Muscle layer of colon (tissue), 2 donors: ENCODE measurements around the gene ZNF793.
A peak's percentile ranks its signal among the peaks of the same experiment; 100 is the strongest.

Experiments used
- H3K27ac ChIP-seq: one replicate; pipeline ENCODE4 v1.7.0; 2013; ENCODE audit warnings: low read depth, mild to moderate bottlenecking, low read length, moderate library complexity
- H3K27me3 ChIP-seq, 2 donors: one replicate each; pipeline ENCODE4 v1.7.0; 2013; ENCODE audit warnings: low read length in 2 of 2, mild to moderate bottlenecking in 2 of 2; ENCODE audit not compliant: insufficient read depth in 2 of 2, control insufficient read depth in 1 of 2
- H3K36me3 ChIP-seq: one replicate; pipeline ENCODE4 v1.7.0; 2013; ENCODE audit warnings: mild to moderate bottlenecking, low read length; ENCODE audit not compliant: insufficient read depth
- H3K4me1 ChIP-seq: one replicate; pipeline ENCODE4 v1.7.0; 2013; ENCODE audit warnings: mild to moderate bottlenecking, low read length; ENCODE audit not compliant: insufficient read depth
- H3K4me3 ChIP-seq, 2 donors: one replicate each; pipeline ENCODE4 v1.7.0; 2013; ENCODE audit warnings: low read length in 2 of 2, low read depth in 1 of 2, mild to moderate bottlenecking in 1 of 2, moderate library complexity in 1 of 2
- H3K9ac ChIP-seq: one replicate; pipeline ENCODE4 v1.7.0; 2013; ENCODE audit warnings: low read length
- H3K9me3 ChIP-seq: one replicate; pipeline ENCODE4 v1.7.0; 2013; ENCODE audit warnings: mild to moderate bottlenecking, low read length
- donor health status: abdominal sarcoma.
- donor health status: Adenocarcinoma of cecum.

ZNF793 gene

DNA sequence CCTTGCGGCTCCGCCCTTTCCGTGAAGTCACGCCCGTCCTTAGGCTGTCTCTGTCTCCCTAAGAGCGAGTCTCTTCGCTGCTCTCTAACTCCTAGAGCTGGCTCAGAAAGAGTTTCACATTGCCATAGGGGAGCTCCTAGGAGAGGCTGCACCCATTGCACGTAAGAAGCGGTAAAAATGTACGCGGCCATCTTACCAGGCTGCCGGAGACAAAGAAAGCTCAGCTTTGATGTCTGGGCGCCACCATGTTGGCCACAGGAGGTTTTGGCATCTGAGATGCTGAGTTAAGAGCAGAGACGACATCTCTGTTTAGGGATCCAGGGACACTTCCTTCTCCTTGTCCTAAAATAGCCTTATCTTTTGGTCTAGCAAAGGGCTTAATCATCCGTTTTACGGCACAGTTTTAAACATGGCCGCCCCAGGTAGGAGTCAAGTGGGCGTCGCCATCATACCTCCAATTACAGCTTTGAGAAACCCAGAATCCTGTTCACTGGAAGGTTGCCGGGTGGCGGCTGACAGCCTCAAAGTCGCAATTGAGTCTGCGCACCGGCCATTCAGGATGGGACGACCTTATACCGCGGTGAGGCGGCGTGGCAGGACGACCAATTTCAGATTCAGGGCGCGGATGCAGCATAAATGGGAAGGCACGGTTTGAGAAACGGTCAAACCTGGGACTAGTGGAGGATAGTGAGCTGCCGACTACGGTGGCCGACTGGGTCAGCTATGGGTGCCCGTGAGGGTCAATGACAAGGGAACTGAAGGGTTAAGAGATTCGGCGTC, at the start of gene ZNF793:
Gene ZNF793 (plus strand): TSS at position 553 of the 780 bp plus-strand sequence. CDS start 16,501 bp downstream, outside the sequence.
- H3K4me1 ChIP-seq = peaks cover 16% of the 10 kb centered on the region
- H3K27me3 ChIP-seq = no peaks in the 10 kb centered on the region
- H3K36me3 ChIP-seq = no peaks in the 10 kb centered on the region
- H3K9ac ChIP-seq = peak within 1 kb of the TSS; percentile 85
- H3K4me3 ChIP-seq = peak within 1 kb of the TSS; percentile 95
- H3K9me3 ChIP-seq = no peaks in the 10 kb centered on the region
- H3K27ac ChIP-seq = peak within 1 kb of the TSS; percentile 95

DNA sequence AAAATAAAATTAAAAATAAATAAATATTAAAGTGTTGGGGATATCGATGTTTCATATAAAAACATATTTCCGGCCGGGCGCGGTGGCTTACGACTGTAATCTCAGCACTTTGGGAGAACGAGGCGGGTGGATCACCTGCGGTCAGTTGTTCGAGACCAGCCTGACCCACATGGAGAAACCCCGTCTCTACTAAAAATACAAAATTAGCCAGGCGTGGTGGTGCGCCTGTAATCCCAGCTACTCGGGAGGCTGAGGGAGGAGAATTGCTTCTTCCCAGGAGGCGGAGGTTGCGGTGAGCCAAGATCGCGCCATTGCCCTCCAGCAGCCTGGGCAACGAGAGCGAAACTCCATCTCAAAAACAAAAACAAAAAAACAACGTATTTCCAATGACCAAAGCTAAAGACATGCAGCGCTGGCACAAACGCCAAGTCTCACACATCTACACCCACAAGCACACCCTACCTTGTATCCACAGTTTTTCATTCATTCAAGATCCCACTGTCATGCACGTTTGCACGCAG, 40.4 kb upstream of the ZNF793 start:
- Histone ChIP-seq H3K9me3 (no peaks in the 10 kb centered on the region), H3K36me3 (peaks cover 30% of the 10 kb centered on the region), H3K9ac (peak overlapping the region; percentile 68), H3K4me3 (peak overlapping the region; percentile 75 to 89), H3K4me1 (peaks cover 20% of the 10 kb centered on the region), H3K27me3 (no peaks in the 10 kb centered on the region), H3K27ac (peak overlapping the region; percentile 92)

DNA sequence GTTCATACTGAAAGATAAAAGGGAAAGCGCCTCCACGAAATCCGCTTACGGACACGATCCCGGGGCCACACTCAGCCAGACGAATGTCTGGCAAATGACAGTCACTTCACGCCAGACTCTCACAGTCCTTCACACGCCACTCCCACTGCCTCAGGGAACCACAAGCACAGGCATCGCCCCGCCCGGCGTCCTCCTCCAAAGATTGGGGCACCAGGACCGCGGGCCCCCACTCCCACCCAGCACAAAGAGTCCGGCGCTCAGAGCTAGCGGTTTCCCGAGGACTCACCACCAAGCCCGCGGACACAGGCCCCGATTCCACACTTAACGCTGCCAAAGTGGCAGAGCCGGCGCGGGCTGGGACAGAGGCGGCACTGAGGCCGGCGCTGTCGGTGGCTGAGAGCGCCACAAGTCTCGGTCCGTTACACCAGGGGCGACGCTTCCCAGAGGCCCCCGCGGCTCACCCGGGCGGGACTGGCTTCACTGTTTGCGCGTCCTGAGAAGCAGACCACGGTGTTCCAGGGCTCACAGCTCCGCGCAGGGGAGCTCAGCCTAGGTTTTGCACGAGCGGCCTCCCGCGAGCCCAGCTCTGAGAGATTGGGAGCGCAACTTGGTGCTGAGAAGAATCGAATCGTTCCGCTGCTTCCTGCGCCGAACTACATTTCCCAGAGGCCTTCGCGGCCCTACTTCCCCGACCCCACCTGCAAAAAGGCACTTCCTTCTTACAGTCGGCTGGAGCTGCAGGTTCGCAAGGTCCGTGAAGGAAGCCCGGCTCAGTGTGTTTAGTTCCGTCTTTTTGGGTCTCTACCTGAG, 39.7 kb upstream of the ZNF793 start, which contains the start of gene ZNF569:
Gene ZNF569 (minus strand): TSS at position 647 of the 810 bp plus-strand sequence. CDS start 22,523 bp downstream, outside the sequence.
- Histone ChIP-seq H3K4me3 (peak within 1 kb of the TSS; percentile 75 to 89), H3K27ac (peak within 1 kb of the TSS; percentile 92), H3K27me3 (no peaks in the 10 kb centered on the region), H3K9ac (peak within 1 kb of the TSS; percentile 68), H3K36me3 (peaks cover 26% of the 10 kb centered on the region), H3K9me3 (no peaks in the 10 kb centered on the region), H3K4me1 (peaks cover 20% of the 10 kb centered on the region)

DNA sequence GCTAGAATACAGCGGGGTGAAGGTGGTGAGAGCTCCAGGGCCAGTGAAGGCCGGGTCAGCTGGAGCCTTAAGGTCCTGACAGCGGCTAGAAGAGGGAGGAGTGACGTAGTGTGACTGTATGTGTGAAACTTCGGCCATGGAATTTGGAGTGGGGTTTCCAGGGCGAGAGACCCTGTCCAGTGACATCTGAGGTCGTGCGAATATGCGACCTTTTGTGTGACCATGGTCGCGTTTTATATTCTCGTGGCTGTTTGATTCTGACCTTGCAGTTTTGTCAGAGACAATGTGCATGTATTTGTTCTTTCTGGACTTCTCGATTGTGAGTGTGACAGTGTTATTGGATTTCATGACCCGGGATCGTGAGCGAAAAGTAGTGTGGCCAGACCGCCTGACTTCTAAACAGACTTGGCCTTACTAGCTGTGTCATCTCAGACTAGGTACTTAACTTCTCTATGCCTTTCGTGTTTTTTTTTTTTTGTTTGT, 39.1 kb upstream of the ZNF793 start:
- H3K9ac ChIP-seq = peak overlapping the region; percentile 68

DNA sequence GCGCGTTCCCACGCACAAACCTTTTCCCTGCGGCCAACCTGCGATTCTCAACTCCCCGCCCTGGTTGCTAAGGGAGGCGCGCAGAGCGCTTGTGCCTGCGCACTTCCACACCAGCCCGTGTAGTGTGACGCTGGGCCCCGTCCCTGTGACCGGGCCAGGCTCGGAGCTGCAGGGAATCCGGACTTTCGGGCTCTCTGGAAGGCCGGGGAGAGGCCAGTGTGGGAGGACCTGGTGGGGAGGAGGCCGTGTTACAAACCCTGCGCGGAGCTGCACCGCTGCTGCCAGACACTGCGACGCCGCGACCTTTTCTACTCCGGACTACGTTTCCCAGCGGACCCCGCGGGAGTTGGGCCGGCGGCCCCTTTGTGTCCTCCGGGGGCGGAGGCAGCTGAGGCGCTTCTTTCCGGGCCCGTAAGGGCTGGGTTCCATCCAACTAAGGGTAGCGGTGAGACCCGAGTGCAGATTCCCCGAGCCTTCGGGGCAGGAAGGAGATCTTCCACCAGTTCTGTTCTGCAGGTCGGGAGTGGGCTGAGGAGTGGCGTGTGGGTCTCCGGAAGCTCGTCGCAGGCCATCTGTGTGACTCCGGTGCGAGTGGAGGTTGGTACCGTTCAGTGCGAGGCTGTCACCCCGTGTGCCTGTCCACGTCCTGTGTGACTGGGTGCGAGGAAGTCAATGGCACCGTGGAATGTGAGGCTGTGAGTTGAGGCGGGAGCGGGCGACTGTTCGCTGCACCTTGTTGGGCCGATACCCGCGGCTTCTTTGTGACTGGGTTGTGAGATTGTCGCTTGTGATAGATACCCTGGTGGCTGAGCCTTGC, 37.6 kb upstream of the ZNF793 start, which contains the start of gene ZNF570:
Gene ZNF570 (plus strand): TSS at position 396 of the 817 bp plus-strand sequence. CDS start 999 bp downstream, outside the sequence.
- Histone ChIP-seq H3K4me1 (peaks cover 20% of the 10 kb centered on the region), H3K27me3 (no peaks in the 10 kb centered on the region), H3K36me3 (peaks cover 16% of the 10 kb centered on the region), H3K9ac (peak within 1 kb of the TSS; percentile 81), H3K27ac (peak within 1 kb of the TSS; percentile 93), H3K9me3 (no peaks in the 10 kb centered on the region), H3K4me3 (peak within 1 kb of the TSS; percentile 82 to 93)

More for the DNA sequence above, 39.1 kb upstream of the ZNF793 start:
- no peaks in the 10 kb centered on the region for H3K9me3 ChIP-seq
- peaks cover 20% of the 10 kb centered on the region for H3K4me1 ChIP-seq
- H3K27me3 ChIP-seq = no peaks in the 10 kb centered on the region
- peaks cover 25% of the 10 kb centered on the region for H3K36me3 ChIP-seq
- H3K27ac ChIP-seq = peak overlapping the region; percentile 92
- H3K4me3 ChIP-seq = peak overlapping the region; percentile 75 to 89

DNA sequence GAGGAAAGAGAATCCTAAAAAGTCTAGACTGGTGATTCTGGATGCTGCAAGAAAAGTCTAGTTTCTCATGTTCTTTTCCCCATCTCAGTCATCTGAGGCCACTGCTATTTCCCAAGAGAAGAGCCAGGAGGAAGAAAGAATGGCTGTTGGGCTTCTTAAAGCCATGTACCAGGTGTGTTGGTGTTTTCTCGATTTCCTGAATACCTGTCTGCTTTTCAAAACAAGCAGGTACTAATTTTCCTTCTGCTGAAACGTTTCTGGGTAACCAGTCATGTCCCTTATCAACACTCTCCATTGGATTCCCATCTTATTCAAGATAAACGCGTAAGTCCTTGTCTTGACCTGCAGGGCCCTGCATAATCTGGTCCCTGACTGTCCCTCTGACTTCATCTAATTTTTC, 36.5 kb upstream of the ZNF793 start:
- H3K27ac ChIP-seq = no peak overlapping the region
- peak overlapping the region in 1 of 2 donors; percentile 93 for H3K4me3 ChIP-seq
- H3K9ac ChIP-seq = peak overlapping the region; percentile 81
- H3K4me1 ChIP-seq = peaks cover 20% of the 10 kb centered on the region
- no peaks in the 10 kb centered on the region for H3K27me3 ChIP-seq
- H3K9me3 ChIP-seq = no peaks in the 10 kb centered on the region
- H3K36me3 ChIP-seq = peaks cover 7% of the 10 kb centered on the region

DNA sequence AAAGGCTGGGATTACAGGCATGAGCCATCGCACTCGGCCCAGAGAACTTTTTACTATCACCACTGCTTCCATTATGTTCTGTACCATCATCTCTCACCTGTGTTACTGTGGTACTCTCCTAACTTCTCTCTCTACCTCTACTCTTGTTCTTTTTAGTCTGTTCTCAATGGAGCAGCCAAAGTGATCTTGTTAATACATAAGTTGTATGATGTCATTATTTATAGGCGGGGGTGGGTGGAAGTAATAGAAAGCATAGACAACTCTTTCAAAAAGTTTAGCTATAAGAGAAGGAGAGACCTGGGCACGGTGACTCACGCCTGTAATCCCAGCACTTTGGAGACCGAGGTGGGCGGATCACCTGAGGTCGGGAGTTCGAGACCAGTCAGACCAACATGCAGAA, 34.6 kb upstream of the ZNF793 start:
- peaks cover 12% of the 10 kb centered on the region for H3K9me3 ChIP-seq
- no peaks in the 10 kb centered on the region for H3K27me3 ChIP-seq
- peaks cover 24% of the 10 kb centered on the region for H3K36me3 ChIP-seq
- peaks cover 13% of the 10 kb centered on the region for H3K4me1 ChIP-seq
- H3K27ac ChIP-seq = no peak overlapping the region
- H3K4me3 ChIP-seq = no peak overlapping the region
- H3K9ac ChIP-seq = no peak overlapping the region

DNA sequence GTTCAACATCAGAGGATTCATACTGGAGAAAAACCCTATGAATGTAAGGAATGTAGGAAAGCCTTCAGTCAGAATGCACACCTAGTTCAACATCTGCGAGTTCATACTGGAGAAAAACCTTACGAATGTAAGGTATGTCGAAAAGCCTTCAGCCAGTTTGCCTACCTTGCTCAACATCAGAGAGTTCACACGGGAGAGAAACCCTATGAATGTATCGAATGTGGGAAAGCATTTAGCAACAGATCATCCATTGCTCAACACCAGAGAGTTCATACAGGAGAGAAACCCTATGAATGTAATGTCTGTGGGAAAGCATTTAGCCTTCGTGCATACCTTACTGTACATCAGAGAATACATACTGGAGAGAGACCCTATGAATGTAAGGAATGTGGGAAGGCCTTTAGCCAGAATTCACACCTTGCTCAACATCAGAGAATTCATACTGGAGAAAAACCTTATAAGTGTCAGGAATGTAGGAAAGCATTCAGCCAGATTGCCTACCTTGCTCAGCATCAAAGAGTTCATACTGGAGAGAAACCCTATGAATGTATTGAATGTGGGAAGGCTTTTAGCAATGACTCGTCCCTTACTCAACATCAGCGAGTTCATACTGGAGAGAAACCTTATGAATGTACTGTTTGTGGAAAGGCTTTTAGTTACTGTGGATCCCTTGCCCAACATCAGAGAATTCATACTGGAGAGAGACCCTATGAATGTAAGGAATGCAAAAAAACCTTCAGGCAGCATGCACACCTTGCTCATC, 22.2 kb upstream of the ZNF793 start:
- Histone ChIP-seq H3K9ac (no peak overlapping the region), H3K27ac (no peak overlapping the region), H3K36me3 (peaks cover 37% of the 10 kb centered on the region), H3K9me3 (peaks cover 65% of the 10 kb centered on the region), H3K4me3 (peak overlapping the region; percentile 13 to 32), H3K4me1 (no peaks in the 10 kb centered on the region), H3K27me3 (no peaks in the 10 kb centered on the region)

DNA sequence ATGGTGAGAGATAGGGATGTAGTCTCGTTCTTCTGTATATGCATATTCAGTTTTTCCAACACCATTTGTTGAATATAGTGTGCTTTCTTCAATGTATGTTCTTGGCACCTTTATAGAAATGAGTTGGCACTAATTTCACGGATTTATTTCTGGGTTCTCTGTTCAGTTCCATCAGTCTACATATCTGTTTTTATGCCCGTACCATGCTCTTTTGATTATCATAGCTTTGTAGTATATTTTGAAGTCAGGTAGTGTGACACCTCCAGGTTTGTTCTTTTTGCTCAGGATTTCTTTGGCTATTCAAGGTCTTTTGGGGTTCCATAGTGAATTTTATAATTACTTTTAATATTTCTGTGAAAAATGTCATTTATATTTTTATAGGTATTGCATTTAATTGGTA, 14.5 kb upstream of the ZNF793 start:
- no peak overlapping the region for H3K4me3 ChIP-seq
- peaks cover 24% of the 10 kb centered on the region for H3K9me3 ChIP-seq
- H3K4me1 ChIP-seq = no peaks in the 10 kb centered on the region
- no peak overlapping the region for H3K27ac ChIP-seq
- no peak overlapping the region for H3K9ac ChIP-seq
- H3K36me3 ChIP-seq = no peaks in the 10 kb centered on the region
- H3K27me3 ChIP-seq = no peaks in the 10 kb centered on the region

DNA sequence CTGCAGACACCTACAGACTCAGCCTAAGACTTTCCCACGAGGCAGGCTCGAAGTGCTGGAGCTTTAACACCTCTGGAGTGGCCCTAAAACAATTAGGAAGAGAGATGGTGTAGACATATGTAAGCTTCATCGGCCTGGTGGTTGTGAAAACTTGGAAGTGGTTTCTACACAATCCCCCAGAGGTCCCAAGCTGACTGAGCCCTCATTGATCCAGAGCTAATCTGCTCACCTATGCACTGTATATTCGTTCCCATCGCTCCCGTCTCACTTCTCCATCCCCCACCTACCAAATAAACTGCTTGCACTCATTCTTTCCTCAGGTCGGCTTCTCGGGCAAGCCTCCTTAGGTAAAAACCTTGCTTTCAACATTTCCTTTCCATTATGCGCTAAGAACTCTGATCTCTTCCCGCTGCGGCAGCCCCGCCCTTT, 767 bp upstream of the ZNF793 start:
- Histone ChIP-seq H3K27me3 (no peaks in the 10 kb centered on the region), H3K9ac (peak overlapping the region; percentile 85), H3K4me3 (peak overlapping the region; percentile 95), H3K36me3 (no peaks in the 10 kb centered on the region), H3K4me1 (peaks cover 16% of the 10 kb centered on the region), H3K27ac (peak overlapping the region; percentile 95), H3K9me3 (no peaks in the 10 kb centered on the region)
